Activated T-helper 1 cell treated with anti-CD3 and anti-CD28 coated beads, Interleukin-2, amount 50 U/mL, for 16 hours (primary cell): ENCODE results near the gene SIRT2.
"Not testable (repeated sequence)": the region's sequence is repeated elsewhere in the genome, so short reads cannot be mapped to it uniquely, and the experiment has no call there.

Experiments used
- DNase-seq, 2 donors: peaks; one replicate each; pipeline ENCODE4 v3.0.0-alpha.2; 2020; ENCODE audit warnings: low read depth in 1 of 2, low spot score in 1 of 2

Gene SIRT2

DNA sequence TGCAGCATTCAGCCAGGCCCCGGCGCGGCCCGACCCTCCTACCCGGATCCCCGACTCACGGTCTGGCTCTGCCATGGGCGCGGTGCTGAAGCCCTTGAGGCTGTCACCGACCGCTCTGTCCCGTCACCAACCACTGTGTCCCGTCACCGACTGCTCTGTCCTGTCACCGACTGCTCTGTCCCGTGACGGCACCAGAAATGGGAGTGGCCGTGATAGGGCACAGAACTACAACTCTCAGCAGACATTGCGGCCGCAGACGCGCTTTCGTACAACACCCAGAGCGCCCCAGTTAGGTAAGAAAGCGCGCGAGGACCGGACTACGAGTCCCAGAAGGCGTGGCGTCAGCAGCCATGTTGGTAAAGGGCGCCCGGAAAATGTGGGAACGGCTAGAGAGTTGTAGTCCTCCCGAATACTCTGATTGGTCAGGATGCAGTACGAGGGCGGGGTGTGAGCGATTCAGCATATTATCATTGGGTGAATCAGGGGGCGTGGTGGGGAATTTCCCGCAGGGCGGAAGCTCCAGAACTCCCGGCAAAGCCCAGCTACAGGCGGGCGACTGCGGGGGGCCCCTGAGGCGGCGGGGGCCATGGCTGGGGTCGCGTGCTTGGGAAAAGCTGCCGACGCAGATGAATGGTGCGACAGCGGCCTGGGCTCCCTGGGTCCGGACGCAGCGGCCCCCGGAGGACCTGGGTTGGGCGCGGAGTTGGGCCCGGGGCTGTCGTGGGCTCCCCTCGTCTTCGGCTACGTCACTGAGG, at the start of gene SIRT2, which contains the start of gene NFKBIB:
SIRT2 (minus strand) TSS at position 172 of the 755 bp plus-strand sequence; CDS start at position 75, 97 bp downstream.
NFKBIB (plus strand) TSS at position 523 of the 755 bp plus-strand sequence; CDS start at position 587, 64 bp downstream.
- DNase-seq = peak; percentile 95 to 98

DNA sequence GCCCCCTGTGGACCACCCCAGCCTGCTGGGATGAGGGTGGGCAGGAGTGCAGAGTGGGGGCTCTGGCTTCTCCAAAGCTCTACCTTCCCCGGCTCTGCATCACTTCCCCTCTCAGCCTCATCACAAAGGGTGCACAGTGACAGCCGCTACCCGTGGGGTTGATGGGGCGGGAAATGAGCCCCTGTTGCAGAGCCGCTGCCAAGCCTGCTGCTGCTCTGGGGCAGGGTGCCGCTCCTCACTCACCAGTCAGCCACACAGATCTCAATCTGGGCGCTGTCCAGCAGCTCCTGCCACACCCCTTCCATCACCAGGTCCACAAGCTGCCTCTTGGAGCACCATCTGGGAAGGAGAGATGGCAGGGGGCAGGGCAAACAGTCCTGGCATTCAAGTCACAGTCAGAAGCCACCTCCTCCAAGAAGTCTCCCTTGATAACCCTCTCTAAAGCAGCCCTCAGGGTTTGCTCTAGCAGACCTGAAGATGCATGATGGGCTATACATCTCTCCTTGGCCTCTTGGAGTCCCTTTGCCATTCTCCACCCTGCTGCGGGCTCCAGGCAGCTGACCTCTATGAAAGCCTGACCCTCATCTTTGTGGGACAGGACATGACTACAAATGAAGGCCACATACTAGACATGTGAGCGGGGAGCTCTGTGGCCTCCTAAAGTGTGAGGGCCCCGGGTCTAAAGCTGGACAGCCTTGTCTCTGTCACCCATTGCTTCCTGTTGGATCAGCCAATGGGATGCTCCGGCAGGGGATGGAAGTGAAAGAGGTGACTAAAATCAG, 47.0 kb upstream of the SIRT2 start:
- no peak for DNase-seq

DNA sequence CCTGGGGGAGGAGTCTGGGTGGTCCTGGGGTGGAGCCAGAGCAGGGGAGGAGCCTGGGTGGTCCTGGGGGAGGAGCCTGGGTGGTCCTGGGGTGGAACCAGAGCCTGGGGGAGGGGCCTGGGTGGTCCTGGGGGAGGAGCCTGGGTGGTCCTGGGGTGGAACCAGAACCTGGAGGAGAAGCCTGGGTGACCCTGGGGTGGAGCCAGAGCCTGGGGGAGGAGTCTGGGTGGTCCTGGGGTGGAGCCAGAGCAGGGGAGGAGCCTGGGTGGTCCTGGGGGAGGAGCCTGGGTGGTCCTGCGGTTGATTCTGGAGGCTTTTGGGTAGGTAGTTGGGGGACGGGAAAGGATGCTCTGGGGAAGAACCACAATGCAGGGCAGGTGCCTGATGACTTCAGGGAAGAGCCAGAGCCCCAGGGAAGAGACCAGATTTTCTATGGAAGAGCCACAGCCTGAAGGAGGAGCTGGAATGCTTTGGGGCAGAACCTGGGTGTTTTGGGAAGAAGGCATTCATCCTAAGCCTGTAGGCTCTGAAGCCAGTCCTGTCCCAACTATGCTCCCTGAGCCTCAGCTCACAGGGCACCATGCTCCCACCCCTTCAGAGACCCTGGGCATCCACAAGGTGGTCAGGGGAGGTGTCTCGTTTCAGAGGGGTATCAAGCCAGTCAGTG, 46.3 kb upstream of the SIRT2 start:
- DNase-seq = no peak

DNA sequence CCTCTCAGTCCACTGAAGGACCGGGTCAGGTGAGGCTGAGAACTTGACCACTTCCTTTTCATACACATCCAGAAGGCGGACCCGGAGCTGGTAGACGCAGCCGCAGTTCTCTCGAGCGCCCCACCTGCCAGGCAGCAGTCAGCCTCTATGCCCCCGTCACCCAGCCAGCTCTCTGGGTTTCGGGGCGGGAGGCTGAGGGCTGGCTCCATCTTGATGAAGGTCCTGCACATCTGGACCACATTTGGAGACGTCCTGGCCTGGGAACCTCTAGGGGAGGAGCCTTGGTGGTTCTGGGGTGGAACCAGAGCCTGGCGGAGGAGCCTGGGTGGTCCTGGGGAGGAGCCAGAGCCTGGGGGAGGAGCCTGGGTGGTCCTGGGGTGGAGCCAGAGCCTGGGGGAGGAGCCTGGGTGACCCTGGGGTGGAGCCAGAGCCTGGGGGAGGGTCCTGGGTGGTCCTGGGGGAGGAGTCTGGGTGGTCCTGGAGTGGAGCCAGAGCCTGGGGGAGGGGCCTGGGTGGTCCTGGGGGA, 45.6 kb upstream of the SIRT2 start:
- no peak for DNase-seq

DNA sequence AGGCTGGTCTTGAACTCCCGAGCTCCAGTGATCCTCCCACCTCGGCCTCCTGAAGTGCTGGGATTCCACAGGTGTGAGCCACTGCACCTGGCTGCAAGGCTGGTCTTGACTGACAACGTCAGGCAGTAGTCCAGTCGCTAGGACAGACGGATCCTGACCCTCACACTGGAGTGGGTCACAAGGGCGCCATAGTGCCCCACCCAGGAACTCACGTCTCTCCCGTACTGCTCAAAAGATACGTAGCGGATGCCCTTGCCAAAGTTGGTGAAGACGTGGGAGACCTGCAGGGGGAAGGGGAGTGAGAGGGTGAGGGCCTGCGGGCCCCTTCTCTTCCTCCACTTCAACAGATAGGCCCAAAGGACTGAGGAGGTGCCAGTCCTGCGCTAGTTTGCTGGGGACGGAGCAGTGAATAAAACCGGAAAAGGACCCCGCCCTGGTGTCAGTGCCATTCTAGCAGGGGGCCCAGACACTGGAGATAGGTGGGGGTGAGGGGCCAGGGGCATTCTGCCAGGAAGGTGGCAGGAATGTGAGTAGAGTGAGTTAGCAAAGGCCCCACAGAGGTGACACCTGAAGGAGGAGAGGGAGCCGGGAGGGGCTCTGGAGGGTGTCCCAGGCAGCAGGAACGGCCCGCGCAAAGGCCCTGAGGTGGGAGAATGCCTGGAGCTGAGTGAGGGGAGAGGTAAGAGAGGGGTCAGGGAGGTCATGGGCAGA, 43.2 kb upstream of the SIRT2 start:
- no peak for DNase-seq

DNA sequence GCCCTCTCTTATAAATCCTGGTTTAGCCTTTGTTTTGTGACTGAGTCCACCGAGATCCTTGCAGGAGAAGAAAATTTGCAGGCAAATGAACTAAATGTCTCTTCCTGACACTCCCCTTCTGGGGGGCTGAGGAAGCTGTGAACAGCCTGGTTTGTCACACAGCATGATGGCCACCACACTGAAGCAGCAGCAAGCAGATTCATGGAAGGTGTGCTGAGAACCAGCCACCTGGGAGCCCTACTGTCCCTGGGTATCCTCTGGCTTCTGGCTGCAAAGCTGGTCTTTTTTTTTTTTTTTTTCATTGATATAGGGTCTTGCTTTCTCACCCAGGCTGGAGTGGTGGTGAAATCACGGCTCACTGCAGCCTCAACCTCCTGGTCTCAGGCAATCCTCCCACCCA, 42.6 kb upstream of the SIRT2 start:
- no peak for DNase-seq

DNA sequence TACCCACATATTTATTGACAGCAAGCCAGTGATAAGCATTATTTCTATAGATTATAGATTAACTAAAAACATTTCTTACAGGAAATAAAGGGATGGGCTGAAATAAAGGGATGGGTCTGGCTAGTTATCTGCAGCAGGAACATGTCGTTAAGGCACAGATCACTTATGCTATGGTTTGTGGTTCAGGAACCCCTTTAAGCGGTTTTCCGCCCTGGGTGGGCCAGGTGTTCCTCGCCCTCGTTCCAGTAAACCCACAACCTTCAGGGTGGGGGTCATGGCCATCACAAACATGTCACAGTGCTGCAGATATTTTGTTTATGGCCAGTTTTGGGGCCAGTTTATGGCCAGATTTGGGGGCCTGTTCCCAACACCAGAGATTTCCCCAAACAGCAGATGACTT, 42.0 kb upstream of the SIRT2 start:
- DNase-seq = not testable (repeated sequence)

DNA sequence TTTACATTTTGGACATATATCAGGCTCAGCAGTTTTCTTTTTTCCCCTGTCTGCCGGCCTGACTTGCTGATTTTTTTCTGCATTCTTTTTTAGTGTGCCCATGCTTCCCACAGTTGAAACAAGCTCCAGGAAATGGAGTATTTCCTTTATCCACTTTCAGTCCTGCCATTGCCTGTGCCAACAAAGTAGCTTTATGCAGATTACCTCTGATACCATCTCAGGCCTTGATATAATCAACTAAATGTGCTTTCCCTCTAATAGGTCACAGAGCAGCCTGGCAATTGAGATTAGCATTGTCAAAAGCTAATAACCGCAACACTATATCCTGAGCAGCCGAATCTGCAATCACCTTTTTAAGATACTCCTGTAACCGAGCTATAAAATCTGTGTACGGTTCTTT, 40.5 kb upstream of the SIRT2 start:
- no peak for DNase-seq

DNA sequence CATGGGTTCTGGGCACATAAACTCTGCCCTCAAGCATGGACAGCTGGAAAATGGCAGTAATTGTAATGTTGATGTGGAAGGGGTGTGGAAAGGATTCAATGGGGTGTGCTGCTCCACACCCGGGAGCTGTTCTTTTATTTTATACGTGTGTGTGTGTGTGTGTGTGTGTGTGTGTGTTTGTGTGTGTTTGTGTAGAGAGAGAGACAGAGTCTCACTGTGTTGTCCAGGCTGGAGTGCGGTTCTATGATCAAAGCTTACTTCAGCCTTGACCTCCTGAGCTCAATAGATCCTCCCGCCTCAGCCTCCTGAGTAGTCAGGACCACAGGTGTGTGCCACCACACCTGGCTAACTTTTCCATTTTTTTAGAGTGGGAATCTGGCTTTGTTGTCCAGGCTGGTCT, 34.1 kb upstream of the SIRT2 start:
- DNase-seq = no peak

DNA sequence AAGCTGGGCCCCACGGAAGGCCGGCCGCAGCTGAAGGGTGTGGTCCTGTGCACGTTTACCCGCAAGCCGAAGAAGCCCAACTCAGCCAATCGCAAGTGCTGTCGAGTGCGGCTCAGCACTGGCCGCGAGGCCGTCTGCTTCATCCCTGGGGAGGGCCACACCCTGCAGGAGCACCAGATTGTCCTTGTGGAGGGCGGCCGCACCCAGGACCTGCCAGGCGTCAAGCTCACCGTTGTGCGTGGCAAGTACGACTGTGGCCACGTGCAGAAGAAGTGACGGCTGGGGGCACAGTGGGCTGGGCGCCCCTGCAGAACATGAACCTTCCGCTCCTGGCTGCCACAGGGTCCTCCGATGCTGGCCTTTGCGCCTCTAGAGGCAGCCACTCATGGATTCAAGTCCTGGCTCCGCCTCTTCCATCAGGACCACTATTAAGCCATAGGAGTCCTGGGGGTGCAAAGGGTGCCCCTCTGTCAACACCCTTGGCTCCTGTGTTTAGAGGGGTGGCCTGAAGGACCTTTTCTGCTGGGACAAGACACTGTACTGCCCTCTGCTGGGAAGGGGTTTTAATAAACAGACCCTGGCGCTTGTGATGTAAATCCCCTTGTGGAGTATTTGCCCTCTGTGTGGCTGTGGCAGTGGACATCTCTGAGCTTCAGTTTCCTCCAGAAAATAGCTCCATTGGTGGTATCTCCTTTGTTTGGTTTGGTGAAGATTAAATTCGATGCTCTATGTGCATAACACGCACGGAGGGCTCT, 33.2 kb upstream of the SIRT2 start:
- DNase-seq = no peak

DNA sequence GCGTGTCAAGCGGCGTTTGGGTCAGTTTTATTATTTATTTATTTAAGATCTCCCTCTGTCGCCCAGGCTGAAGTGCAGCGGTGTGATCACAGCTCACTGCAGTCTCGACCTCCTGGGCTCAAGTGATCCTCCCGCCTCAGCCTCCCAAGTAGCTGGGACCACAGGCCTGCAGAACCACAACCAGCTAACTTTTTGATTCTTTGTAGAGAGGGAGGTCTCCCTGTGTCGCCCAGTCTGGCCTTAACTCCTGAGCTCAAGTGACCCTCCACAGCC, 32.0 kb upstream of the SIRT2 start:
- DNase-seq = no peak

DNA sequence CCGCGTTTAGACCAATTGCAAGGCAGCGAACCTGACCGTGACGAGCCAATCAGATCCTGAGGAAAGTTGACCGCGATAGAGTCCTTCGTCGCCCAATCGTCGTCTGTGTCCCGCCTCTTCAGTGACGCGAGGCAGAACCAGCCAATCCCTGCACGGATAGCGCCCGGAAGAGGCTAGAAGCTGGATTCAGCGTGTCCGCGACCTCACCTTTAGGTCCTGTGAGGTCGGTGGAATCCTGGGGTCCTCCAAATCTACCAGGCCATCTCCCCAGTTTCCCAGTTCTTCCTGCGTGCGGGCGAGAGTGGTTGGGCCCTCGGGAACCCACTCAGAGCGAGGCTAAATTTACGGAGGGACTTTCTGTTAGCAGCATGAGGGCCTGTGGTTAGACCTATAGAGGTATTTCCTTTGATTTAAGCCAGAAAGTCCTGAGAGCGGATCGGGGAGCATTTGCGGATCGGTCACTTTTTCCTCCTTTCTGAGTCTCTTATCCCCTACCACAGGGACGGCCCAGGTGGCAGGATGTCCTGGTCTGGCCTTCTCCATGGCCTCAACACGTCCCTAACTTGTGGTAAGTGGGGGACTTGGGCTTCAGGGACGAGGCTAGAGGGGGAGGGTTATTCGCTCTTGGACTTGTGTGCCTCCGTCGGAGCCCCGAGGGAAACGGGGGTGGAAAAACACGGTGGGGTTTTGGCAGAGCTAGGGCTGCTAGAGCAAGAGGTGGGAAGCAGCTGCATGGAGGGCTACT, 31.5 kb upstream of the SIRT2 start, which contains the start of gene MRPS12:
MRPS12 (plus strand) TSS at position 169 of the 745 bp plus-strand sequence; CDS start at position 520, 351 bp downstream.
- peak; percentile 95 for DNase-seq

DNA sequence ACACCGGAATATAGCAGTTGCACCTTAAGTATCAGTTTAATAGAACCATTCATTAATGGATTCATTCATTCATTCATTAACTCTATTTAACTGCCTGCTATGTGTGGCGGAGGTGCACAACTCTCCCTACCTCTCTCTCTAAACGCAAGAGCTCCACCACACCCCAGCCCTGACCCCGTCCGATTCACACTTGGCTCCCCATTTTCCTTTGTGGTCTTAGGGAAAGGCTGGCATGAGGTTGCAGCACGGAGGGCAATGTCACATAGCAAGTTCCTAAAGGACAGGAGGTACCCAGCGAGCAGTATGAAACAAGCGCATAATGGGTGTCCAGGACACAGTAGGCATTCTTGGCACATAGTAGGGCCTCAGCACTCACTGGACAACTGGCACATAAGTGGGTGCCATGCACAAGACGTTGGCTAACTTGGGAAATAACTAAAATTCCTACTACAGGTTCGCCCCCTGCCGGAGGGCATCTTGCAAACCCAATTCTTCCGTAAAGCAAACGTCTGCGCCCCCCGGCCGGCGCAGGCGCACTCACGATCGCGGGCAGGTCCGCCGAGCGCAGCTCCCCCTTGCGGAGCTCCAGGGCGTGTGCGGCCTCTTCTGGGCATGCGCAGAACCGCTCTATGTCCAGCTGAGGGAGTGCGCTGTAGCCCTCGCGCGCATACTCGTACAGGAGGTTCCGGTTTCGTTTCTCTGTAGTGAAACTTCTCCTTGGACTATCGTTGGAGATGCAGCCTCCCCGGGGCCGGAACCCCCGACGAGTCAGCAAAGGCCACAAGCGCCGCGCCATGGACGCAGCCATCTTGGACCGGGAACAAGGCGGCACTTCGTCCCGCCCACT, 30.7 kb upstream of the SIRT2 start, which contains the start of gene SARS2:
SARS2 (minus strand) TSS at position 835 of the 847 bp plus-strand sequence; CDS start at position 808, 27 bp downstream.
- DNase-seq = peak; percentile 81 to 91

DNA sequence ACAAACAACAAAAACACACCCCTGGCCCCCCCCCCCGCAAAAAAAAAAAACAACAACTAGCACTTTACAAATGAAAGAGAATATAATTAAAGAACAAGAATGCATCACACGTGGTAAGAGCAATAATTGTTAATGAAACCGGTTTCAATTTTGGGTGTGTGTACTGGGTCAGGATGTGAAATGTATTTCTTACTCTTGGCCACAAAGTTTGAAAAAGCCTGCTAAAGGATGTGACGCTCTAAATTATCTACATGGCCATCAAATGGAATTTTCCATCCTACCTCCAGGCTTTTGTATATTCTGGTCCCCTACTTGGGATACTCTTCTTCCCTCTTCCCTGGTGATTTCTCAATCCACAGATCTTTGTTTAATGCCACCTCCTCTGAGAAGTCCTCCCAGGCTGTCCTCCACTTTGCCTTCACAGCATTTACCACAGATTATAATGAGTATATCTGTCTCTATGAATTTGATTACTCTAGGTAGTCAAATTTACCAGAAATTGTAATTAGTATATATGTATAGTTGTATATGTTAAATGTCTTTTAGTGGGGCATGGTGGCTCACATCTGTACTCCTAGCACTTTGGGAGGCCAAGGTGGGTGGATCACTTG, 29.1 kb upstream of the SIRT2 start:
- DNase-seq = no peak

DNA sequence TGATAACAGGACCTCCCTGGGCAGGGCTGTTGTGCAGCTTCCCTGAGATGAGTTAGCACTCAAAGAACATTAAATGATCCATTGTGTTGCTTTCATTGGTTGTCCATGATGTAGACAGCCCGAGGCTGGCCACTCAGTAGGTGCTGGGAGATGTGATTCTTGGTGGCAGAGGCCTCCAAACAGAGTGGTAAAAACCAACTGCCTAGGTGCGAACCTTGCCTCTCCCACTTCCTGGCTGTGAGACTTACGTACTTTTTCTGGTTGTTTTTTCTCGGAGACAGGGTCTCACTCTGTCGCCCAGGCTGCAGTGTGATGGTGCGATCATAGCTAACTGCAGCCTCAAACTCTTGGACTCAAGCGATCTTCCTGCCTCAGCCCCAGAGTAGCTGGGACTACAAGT, 25.0 kb upstream of the SIRT2 start:
- DNase-seq = no peak

DNA sequence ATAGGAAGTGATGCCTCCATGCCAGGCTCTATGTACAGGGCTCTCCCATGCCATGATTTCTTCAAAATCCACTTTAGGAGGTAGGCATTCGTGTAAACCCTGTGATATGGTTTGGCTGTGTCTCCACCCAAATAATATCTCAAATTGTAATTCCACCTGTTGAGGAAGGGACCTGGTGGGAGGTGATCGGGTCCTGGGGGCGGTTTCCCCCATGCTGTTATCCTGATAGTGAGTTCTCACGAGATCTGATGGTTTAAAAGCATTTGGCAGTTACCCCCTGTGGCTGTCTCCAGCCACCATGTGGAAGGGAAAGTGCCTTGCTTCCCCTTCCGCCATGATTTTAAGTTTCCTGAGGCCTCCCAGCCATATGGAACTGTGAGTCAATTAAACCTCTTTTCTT, 23.1 kb upstream of the SIRT2 start:
- no peak for DNase-seq

DNA sequence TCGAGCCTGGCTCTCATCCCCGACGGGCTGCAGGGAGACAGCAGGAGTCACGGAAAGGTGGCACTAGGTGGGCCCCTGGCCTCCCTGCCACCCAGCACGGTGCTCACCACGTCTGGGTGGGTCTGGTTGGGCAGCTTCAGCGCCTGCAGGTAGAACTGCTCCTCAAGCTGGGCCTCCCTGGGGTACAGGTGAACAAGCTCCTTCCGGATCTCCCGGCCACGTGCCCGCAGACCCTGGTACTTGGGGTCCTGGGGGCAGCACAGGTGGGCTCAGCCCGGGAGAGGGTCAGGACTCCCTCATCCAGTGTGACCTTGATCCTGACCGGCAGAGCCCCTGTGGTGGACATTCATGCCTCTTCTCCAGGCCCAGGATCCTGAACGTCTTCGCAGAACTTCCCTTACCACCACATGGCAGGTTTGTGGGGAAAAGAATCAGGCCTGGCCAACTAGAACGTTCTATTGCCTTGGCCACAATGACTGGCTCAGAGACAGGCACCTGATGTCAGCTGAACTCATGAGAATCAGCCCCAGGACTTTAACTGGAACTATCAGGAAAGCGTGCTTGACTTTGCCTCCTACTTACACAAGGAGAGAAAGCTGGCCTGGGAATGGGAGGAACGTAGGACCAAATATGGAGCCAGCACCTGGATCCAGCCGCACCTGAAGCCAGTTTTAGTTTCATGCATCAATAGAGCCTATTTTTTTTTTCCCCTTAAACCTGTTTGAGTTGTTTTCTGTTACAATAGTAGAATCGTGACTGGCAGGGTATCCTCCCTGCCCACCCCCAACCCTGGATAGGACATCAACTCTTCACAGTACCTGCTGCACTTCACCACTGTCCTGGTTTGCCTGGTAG, 22.2 kb upstream of the SIRT2 start:
- no peak for DNase-seq
